Measurements from ENCODE around the gene KLHL8.

KLHL8 gene

GRCh38 chr4:87220094-87220822, at the start of gene KLHL8:
TSS of gene KLHL8 (minus strand) at chr4:87220618. CDS start at chr4:87195539, 25,079 bp downstream.
- peak; percentile 97 for DNase-seq (ENCODE audit: low spot score)

- DNase-seq (ENCODE audit: low spot score) = peak; percentile 64
Observed at GRCh38 chr4:87270144-87270543, 49.7 kb upstream of the KLHL8 start.

GRCh38 chr4:87268411-87268810, 48.0 kb upstream of the KLHL8 start:
- no peak for DNase-seq (ENCODE audit: low spot score)

GRCh38 chr4:87266986-87267385, 46.6 kb upstream of the KLHL8 start:
- DNase-seq (ENCODE audit: low spot score) = no peak

- DNase-seq (ENCODE audit: low spot score) = no peak
Observed at GRCh38 chr4:87262886-87263285, 42.5 kb upstream of the KLHL8 start.

GRCh38 chr4:87260477-87260876, 40.1 kb upstream of the KLHL8 start:
- DNase-seq (ENCODE audit: low spot score) = no peak

- no peak for DNase-seq (ENCODE audit: low spot score)
Observed at GRCh38 chr4:87258677-87259076, 38.3 kb upstream of the KLHL8 start.

- no peak for DNase-seq (ENCODE audit: low spot score)
Observed at GRCh38 chr4:87257523-87257922, 37.1 kb upstream of the KLHL8 start.

GRCh38 chr4:87255755-87256154, 35.3 kb upstream of the KLHL8 start:
- DNase-seq (ENCODE audit: low spot score) = no peak

- no peak for DNase-seq (ENCODE audit: low spot score)
Observed at GRCh38 chr4:87251106-87251505, 30.7 kb upstream of the KLHL8 start.

GRCh38 chr4:87250294-87250693, 29.9 kb upstream of the KLHL8 start:
- no peak for DNase-seq (ENCODE audit: low spot score)

GRCh38 chr4:87249332-87250019, 29.1 kb upstream of the KLHL8 start:
- DNase-seq (ENCODE audit: low spot score) = no peak

- DNase-seq (ENCODE audit: low spot score) = no peak
Observed at GRCh38 chr4:87243426-87244053, 23.1 kb upstream of the KLHL8 start.

- DNase-seq (ENCODE audit: low spot score) = no peak
Observed at GRCh38 chr4:87241336-87241735, 20.9 kb upstream of the KLHL8 start.

- no peak for DNase-seq (ENCODE audit: low spot score)
Observed at GRCh38 chr4:87240341-87240740, 19.9 kb upstream of the KLHL8 start.

- no peak for DNase-seq (ENCODE audit: low spot score)
Observed at GRCh38 chr4:87239821-87240220, 19.4 kb upstream of the KLHL8 start.

- DNase-seq (ENCODE audit: low spot score) = no peak
Observed at GRCh38 chr4:87239194-87239593, 18.8 kb upstream of the KLHL8 start.

GRCh38 chr4:87236861-87237260, 16.4 kb upstream of the KLHL8 start:
- no peak for DNase-seq (ENCODE audit: low spot score)

- no peak for DNase-seq (ENCODE audit: low spot score)
Observed at GRCh38 chr4:87235020-87235671, 14.7 kb upstream of the KLHL8 start.

- no peak for DNase-seq (ENCODE audit: low spot score)
Observed at GRCh38 chr4:87232216-87232615, 11.8 kb upstream of the KLHL8 start.

- DNase-seq (ENCODE audit: low spot score) = no peak
Observed at GRCh38 chr4:87230806-87231205, 10.4 kb upstream of the KLHL8 start.

GRCh38 chr4:87229979-87230378, 9.6 kb upstream of the KLHL8 start:
- no peak for DNase-seq (ENCODE audit: low spot score)

Measured in D341Med (cell line).